Measurements from ENCODE around the gene LCE5A.
"Not testable (repeated sequence)": the region's sequence is repeated elsewhere in the genome, so short reads cannot be mapped to it uniquely, and the experiment has no call there.

LCE5A gene

GRCh38 chr1:152539901-152540300, 29.3 kb downstream of the LCE5A start:
- Histone ChIP-seq H3K27ac (replicated peaks) (no peak overlapping the region), H3K27me3 (ENCODE audit: insufficient read depth, poor library complexity, severe bottlenecking) (no peaks in the 10 kb centered on the region), H3K4me3 (replicated peaks; ENCODE audit: insufficient read depth, low read length) (no peak overlapping the region)
- no peak for DNase-seq (ENCODE audit: low read depth in 1 of 2, low spot score in 1 of 2)
- no peak for TF ChIP-seq SPI1 (IDR thresholded peaks at IDR 0.05; ENCODE audit: borderline replicate concordance, low read depth)
- TF ChIP-seq POLR2AphosphoS5 (IDR thresholded peaks at IDR 0.05; ENCODE audit: low read depth) = no peak
- no peak for TF ChIP-seq CTCF (IDR thresholded peaks at IDR 0.05; ENCODE audit: insufficient read depth, low read length)
- no peak for TF ChIP-seq REST (IDR thresholded peaks at IDR 0.05; ENCODE audit: insufficient replicate concordance, low read depth)
- no peak for TF ChIP-seq GABPA (IDR thresholded peaks at IDR 0.05; ENCODE audit: low read depth)

GRCh38 chr1:152543820-152544219, 33.2 kb downstream of the LCE5A start:
- H3K27ac ChIP-seq (replicated peaks) = no peak overlapping the region
- no peak for TF ChIP-seq GABPA (IDR thresholded peaks at IDR 0.05; ENCODE audit: low read depth)
- TF ChIP-seq CTCF (IDR thresholded peaks at IDR 0.05; ENCODE audit: insufficient read depth, low read length) = no peak
- no peak for TF ChIP-seq SPI1 (IDR thresholded peaks at IDR 0.05; ENCODE audit: borderline replicate concordance, low read depth)
- TF ChIP-seq POLR2AphosphoS5 (IDR thresholded peaks at IDR 0.05; ENCODE audit: low read depth) = no peak
- no peak for TF ChIP-seq REST (IDR thresholded peaks at IDR 0.05; ENCODE audit: insufficient replicate concordance, low read depth)
- DNase-seq (ENCODE audit: low read depth in 1 of 2, low spot score in 1 of 2) = no peak
- no peaks in the 10 kb centered on the region for H3K27me3 ChIP-seq (ENCODE audit: insufficient read depth, poor library complexity, severe bottlenecking)
- no peak overlapping the region for H3K4me3 ChIP-seq (replicated peaks; ENCODE audit: insufficient read depth, low read length)

- no peaks in the 10 kb centered on the region for H3K27me3 ChIP-seq (ENCODE audit: insufficient read depth, poor library complexity, severe bottlenecking)
- no peak overlapping the region for H3K27ac ChIP-seq (replicated peaks)
- H3K4me3 ChIP-seq (replicated peaks; ENCODE audit: insufficient read depth, low read length) = no peak overlapping the region
- peak; percentile 14 to 52 for DNase-seq (ENCODE audit: low read depth in 1 of 2, low spot score in 1 of 2)
- TF ChIP-seq GABPA (IDR thresholded peaks at IDR 0.05; ENCODE audit: low read depth) = peak; percentile 81
- TF ChIP-seq REST (IDR thresholded peaks at IDR 0.05; ENCODE audit: insufficient replicate concordance, low read depth) = no peak
- no peak for TF ChIP-seq POLR2AphosphoS5 (IDR thresholded peaks at IDR 0.05; ENCODE audit: low read depth)
Measured at GRCh38 chr1:152546704-152547103, 36.1 kb downstream of the LCE5A start.

- H3K4me3 ChIP-seq (replicated peaks; ENCODE audit: insufficient read depth, low read length); DNase-seq (ENCODE audit: low read depth in 1 of 2, low spot score in 1 of 2); H3K27me3 ChIP-seq (ENCODE audit: insufficient read depth, poor library complexity, severe bottlenecking); H3K27ac ChIP-seq (replicated peaks): not testable (repeated sequence)
Measured at GRCh38 chr1:152548358-152548757, 37.8 kb downstream of the LCE5A start.
